Activated CD8-positive, alpha-beta memory T cell treated with anti-CD3 and anti-CD28 coated beads for 4 hours (primary cell): ENCODE data around the gene IGSF21.

Source experiments
- DNase-seq, 2 donors: peaks; one replicate each; pipeline ENCODE4 v3.0.0-alpha.2; 2020; ENCODE audit warnings: low read depth in 2 of 2

The IGSF21 gene

DNA sequence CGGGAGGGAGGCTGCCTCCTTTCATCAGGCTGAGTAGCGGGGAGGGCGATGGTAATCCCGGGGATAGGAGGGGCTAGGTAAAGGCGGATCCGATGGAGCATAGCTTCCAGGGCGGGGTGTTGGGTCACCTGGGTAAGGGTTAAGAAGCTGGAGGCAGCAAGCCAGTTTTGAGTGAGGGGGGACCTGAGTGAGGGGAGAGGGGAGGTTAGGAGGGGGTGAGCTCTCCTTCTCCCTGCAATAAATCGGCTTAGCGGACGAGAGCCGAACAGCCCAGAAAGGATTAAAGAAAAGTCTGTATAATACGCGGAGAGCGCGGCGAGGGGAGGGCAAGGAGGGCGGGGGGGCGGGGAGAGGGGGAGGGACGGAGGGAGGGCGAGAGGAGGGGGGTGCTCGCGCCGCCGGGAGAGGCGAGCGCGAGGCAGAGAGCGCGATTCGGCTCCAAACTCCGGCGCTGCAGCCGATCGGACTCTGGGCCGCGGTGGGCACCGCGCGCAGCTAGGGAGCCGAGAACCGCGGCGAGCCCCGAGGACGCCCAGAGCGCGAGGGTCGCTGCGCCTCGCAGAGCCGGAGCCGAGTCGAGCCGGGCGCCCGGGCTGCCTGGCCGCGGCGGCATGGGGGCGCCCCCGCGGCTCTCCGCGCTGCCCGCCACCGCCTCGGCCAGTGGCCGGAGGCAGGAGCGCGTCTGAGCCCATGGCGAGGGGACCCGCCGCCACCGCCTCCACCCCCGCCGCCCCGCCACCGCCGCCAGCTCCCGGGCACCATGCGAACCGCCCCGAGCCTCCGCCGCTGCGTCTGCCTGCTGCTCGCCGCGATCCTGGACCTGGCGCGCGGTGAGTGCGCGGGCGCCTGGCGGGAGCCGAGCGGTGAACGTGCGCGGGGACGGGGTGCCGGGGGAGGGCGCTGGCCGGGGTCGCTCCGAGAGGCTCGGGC is at the start of gene IGSF21:
IGSF21 (plus strand) TSS at position 430 of the 930 bp plus-strand sequence; CDS start at position 761, 331 bp downstream.
- DNase-seq = no peak

DNA sequence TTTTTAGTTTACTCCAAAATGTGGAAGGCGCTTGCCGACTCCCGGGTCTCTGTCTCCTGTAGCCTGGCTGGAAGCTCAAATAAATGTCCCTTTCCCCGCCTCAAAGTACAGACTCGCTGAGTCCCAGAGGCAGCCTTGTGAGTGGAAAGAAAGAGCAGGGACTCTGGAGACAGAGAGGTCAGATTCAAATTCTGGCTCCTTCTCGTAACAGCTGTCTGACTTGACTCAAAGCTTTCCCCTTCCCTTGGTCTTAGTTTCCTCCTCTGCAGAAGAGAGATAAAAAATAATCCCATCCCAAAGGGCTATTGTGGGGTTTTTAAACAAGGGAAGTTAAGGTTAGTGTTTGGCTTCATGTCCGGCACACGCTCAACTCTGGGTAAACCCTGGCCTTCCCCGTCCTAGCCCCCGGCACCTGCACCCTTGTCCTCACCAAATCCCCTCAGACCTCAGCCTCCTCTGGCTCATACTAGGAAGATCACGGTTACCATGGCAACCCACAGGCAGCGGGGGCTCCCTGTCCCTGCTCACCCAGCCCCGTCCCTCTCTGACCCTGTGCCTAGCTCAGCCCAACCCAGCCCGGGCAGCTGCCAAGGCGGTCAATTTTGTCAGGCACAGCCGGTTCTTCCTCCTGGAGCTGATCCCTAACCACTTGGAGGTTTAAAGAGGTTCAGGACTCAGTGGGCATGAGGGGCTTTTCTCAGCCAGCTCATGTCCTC is 49.2 kb upstream of the IGSF21 start:
- no peak for DNase-seq

GRCh38 chr1:18058981-18059605 is 48.5 kb upstream of the IGSF21 start:
- DNase-seq = no peak

DNA sequence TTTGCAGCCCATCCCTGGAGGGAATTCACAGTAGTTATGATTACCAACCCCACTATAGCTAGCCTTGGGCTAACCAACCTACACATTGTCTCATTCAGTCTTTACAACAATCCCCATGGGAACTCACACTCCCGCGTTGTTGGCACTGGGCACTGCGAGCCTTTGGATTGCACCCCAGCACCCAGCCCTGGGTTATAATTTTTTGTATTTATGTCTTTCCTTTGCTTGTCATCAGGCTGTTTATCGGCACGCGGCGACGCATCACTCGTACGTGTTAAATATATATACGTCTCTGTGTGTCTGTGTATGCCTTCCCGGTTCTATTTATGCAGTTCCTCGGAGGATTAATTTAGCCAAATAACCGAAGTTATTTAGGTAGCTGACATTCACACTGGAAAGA is 47.2 kb upstream of the IGSF21 start:
- no peak for DNase-seq

- DNase-seq = no peak
Observed at GRCh38 chr1:18062185-18062584, 45.4 kb upstream of the IGSF21 start.

DNA sequence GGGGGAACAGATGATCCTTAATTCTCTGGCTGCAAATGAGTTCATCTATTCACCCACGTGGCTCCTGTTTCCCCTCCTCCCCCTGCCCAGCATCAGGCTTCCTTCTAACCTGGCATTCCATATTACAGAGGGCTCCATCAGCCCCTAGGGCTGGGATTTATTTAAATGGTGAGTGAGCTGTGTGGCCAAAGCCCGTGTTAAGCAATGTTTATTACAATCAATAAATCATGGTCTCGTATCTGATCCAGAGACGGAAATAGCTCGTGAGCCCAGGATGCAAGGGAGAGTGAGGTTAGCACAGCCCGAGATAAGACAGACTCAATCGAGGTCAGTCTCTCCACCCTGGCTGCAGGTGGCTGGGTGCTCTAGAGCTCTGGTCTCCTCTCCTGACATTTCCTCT is 43.1 kb upstream of the IGSF21 start:
- no peak for DNase-seq

DNA sequence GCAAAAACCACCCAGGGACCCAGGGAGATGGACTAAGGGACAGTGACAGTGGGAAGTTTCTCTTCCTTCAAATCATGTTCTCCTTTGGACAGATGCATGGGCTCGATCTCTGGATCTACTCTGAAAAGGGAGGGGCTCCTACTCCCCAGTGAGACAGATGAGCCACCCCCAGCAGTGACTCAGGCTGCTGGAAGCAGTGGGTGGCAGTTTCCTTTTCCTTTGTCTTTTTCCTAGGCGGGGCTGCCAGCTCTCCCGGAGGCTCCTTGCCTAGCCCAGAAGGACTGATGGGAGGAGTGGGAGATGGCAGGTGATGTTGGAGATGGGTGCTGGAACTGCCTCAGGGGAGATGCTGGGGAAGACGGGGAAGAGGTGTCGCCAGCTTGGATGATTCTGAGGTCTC is 41.0 kb upstream of the IGSF21 start:
- no peak for DNase-seq

- no peak for DNase-seq
Observed at GRCh38 chr1:18069903-18070302, 37.7 kb upstream of the IGSF21 start.

DNA sequence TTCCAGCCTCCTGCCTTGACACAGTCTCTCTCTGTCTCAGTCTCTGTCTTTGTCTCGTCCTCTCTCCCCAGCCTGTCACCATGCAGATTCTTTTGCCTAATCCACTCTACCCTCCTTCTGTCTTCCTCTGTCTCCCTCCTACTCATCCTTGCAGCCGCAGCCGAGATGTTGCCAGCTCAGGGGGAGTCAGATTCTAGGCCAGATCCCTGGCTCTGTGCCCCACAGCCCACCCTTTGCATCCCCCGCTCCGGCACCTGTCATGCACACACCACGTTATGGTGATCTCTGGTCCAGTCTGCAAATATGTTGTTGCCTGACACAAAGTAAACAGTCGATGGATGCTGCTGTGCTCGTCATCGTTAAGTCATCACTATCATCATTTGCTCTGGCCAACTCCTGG is 35.5 kb upstream of the IGSF21 start:
- no peak for DNase-seq

DNA sequence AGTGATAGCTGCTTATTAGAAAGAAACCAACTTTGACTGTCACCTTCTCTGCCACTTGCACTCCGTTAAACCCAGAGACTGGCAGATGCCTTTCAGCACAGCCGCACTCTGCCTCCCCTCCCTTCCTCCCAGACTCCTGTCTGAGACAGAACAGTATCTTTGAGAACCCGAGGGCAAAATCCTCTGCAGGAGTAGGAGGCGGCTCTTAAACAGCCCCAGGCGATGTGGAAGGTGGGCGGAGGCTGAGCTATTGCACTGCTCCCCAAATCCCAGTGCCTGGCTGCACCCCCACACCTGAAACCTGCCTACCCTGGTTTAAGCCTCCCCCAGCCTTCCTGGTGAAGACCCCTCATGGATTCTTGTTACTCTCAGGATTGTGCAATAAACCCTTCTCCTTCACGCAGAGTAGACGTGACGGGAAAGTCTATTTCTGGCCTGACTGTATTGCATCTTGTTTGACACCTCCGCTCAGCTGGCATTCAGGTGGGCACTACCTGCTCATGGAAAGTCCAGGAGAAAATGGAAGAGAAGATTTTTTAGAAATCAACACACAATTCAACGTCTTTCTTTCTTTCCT is 34.4 kb upstream of the IGSF21 start:
- no peak for DNase-seq

DNA sequence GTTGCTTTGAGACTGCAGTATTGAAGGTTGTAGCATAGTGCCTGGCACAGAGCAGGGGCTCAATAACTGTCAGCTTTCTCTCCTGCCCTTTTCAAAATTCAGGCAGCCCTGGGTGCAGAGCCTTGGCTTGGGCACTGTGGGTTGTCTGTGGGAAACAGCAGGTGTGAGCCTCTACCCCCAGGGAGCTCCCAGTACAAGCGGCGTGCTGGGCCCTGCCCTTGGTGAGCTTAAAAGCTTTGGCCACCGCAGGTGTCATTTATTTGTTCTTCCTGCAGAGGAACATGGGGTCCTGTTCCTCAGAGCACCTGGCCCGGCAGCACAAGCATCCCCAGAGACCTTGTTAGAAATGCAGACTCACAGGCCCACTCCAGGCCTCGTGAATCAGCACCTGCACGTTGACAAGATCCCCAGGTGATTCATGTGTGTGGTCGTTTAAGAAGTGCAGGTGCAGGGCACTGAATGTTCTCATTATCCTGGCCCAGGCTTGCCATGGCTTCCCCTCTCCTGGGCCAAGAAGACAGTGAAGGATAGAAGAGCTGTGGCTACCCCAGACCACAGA is 29.9 kb upstream of the IGSF21 start:
- DNase-seq = no peak

- no peak for DNase-seq
Observed at GRCh38 chr1:18079941-18080735, 27.5 kb upstream of the IGSF21 start.

DNA sequence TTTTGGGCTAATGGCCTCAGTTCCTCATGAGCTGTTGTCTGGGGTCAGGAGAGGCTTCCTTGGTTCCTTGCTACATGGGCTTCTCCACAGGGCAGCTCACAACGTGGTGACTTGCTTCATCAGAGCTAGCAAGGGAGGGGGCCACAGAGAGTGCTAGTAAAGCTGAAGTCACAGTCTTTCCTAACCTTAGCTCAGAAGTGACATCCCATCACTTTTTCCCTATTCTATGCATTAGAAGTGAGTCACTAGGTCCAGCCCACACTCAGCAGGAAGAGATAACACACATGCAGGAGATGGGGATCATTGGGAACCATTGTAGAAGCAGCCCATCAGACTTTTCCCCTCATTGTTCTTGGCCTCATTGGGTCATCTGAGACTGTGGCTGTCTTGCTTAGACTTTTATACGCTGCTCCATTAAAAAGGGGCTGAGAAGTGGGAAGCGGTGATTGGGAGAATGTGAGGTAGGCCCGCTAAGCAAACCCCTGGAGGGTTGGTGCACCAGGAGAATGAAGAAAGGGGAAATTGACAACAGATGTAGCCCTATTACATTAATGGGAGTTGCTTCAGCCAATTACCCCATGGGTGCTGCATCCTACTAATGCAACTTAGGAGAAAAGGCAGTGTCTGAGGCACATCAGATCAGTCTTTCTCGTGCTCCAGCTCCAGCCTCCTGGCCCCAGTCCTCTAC is 22.1 kb upstream of the IGSF21 start:
- DNase-seq = no peak

DNA sequence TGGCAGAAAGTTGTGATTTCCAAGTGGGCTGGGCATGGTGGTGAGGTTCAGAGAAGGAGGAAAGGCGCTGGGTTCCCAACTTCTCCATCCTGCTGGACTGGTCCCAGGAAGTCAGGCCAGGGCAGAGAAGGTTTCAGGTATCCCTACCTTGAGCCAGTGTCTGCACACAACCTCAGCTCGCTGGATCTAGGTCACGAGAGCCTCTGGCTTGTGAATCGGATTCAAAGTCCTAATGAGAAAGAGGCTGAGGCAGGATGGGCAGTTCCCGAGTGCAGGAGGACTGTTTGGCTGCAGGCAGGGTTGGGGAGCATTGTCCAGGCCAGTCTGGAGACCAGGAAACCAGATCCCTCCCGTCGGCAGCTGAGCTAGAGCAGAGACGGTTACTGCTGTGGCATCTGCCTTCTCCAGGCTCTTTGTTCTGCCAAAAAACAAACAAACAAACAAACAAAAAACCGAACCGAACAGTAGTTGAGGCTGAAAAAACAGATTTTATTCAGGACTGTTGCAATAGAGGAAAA is 19.5 kb upstream of the IGSF21 start:
- DNase-seq = no peak

DNA sequence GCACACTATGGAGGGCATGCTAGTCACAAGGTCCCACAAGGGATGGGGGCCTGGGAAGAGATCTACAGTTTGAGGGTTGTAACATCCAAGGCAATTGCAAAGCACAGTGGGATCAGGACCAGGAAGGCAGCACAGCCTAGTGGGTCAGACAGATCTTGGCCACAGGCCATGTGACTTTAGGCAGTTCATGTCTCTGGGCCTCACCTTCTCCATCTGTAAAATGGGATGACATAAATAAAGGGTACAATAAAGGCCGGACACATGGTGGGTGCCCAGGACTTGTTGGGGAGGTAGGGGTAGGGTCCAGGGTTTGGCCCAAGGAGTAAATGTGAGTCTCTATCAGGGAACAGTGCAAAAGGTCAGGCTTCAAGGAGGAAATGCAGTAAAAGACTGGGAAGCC is 18.1 kb upstream of the IGSF21 start:
- DNase-seq = no peak

DNA sequence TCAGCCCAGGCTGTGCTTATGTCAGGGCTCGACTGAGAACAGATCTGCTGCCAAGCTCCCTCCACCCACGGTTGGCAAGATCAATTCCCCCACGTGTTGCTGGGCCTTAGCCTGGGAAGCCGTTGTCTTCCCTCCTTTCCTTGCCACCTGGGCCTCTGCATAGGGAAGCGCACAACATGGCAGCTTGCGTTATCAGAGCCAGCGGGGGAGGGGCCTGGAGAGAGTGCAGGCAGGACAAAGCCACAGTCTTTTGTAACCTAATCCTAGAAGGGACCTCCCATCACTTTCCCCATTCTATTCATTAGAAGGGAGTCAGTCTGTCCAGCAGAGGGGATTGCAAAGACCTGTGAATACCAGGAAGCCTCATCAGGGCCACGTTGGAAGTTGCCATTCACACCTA is 17.0 kb upstream of the IGSF21 start:
- no peak for DNase-seq

DNA sequence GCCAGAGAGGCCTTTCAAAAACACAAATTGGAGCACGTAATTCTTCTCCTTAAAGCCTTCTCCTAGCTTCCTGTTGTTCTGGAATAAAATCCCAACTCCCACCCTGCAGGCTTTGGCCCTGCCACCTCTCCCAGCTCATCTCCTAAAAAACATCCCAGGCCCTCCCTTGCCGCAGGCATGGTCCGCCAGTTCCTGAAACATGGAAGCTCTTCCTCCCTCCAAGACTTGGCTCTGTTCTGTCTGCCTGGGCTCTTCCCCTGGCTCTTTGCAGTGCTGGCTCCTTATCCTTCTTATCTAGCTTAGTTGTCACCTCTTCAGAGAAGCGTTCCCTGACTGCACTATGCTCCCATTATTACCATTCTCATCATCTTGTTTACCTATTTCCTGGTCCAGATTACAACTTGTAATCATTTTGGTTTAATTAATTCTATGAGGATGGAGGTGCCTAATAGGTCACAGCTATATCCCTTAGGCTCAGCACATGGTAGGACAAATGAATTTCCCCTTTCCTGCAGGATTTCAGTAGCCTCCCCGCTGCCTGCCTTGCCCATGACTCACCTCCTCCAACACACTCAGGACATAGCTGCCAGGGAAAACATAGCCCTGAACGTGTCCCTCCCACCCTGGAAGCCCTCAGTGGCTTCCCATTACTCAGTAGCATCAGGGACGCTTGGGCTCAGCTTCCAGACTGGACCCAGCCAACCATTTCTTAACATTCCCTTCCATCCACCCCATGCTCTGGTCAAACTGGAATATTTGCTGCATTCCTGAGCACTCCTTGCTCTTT is 15.7 kb upstream of the IGSF21 start:
- no peak for DNase-seq

DNA sequence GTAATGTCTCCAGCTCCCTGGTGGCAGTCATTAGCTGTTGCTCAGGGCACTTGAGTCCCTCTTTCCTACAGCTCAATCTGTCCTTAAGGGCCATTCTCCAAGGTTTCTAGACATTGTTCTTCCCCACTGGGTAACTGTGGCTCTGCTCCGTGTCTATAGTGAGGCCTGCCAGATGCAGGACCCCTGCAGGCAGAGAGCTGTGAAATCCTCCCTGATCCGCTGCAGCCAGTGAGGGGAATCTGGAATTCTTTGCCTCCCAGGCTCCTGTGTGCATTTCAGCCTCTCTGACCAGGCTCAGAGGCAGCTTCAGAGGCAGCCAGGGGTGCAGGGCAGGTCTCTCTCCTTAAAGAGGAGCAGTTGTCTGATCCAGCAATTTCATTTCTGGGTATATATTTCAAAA is 14.4 kb upstream of the IGSF21 start:
- DNase-seq = no peak

- DNase-seq = no peak
Observed at GRCh38 chr1:18093646-18094045, 14.0 kb upstream of the IGSF21 start.
